GM12801 (cell line): Measurements from ENCODE around the gene VPS26C.

Experiments
- CTCF ChIP-seq: IDR thresholded peaks from one replicate; pipeline ENCODE4 v1.5.1; 2011; ENCODE audit warnings: control low read depth; ENCODE audit not compliant: insufficient read length; ENCODE audit errors: extremely low read depth

The VPS26C gene

GRCh38 chr21:37269481-37269880 is 2.3 kb upstream of the VPS26C start:
- no peak for TF ChIP-seq CTCF

GRCh38 chr21:37268186-37268503 is 1.0 kb upstream of the VPS26C start:
- no peak for TF ChIP-seq CTCF

GRCh38 chr21:37266515-37267221 is 466 bp downstream of the VPS26C start:
- TF ChIP-seq CTCF, result no peak

- TF ChIP-seq CTCF, result no peak
Measured at GRCh38 chr21:37264808-37265207, 2.3 kb downstream of the VPS26C start.

GRCh38 chr21:37263827-37264600 is 3.1 kb downstream of the VPS26C start:
- TF ChIP-seq CTCF, result no peak

GRCh38 chr21:37259426-37259825 is 7.7 kb downstream of the VPS26C start:
- no peak for TF ChIP-seq CTCF

GRCh38 chr21:37257967-37258877 is 8.9 kb downstream of the VPS26C start:
- no peak for TF ChIP-seq CTCF
